KOPT-K1 (cell line): ENCODE data around the gene SGPP2.

ENCODE experiments used
- H3K27ac ChIP-seq: fragments of 200-600 bp; sonication (generic); 2 replicates; pipeline ENCODE4 v1.5.1; 2016; ENCODE audit warnings: antibody characterized with exemption, mild to moderate bottlenecking, low read depth, low read length; ENCODE audit not compliant: poor library complexity, severe bottlenecking
- H3K36me3 ChIP-seq: fragments of 200-600 bp; sonication (generic); 2 replicates; pipeline ENCODE4 v1.5.1; 2017; ENCODE audit warnings: antibody characterized with exemption, mild to moderate bottlenecking, low read length, moderate library complexity; ENCODE audit not compliant: insufficient read depth
- H3K9me3 ChIP-seq: fragments of 200-600 bp; sonication (generic); 2 replicates; pipeline ENCODE4 v1.5.1; 2017; ENCODE audit warnings: antibody characterized with exemption, low read length, mild to moderate bottlenecking; ENCODE audit not compliant: insufficient read depth, poor library complexity, severe bottlenecking

The SGPP2 gene

DNA sequence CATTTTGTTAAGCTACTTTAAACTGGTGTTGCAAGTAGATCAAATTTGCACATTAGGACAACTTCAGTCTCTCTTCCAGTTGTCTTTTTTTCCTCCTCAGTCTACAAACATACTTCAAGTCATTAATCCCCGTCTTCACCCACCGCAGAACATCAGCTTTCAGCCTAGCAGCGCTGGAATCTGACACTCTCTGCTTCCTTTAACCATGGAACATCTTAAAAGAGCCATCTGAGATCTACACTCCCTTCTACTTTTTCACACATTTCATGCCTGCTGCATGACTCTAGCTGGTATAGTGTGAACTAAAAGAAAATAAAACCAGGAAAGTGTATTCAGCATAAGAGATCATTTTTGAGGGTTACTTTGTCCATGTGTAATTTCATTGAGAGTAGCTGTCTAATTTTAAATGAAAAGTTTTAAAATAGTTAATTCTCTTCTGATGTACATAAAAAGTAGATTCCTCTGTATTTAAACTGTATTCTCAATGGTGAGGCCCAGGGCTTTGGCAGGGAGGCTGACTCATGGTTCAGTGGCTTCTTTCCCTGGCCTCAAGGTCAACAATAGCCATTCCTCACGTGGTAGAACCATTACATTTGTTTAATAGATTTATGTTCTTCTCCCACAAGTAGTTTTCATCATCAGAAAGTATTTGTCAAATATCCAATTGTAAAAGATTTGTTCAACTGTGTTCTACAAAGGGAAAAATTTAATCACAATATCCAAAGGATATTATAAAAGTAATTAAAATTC, 16.5 kb downstream of the SGPP2 start:
- Histone ChIP-seq H3K27ac (no peak overlapping the region), H3K36me3 (no peaks in the 10 kb centered on the region), H3K9me3 (no peaks in the 10 kb centered on the region)

GRCh38 chr2:222442665-222443064, 18.3 kb downstream of the SGPP2 start:
- no peaks in the 10 kb centered on the region for H3K9me3 ChIP-seq
- no peak overlapping the region for H3K27ac ChIP-seq

DNA sequence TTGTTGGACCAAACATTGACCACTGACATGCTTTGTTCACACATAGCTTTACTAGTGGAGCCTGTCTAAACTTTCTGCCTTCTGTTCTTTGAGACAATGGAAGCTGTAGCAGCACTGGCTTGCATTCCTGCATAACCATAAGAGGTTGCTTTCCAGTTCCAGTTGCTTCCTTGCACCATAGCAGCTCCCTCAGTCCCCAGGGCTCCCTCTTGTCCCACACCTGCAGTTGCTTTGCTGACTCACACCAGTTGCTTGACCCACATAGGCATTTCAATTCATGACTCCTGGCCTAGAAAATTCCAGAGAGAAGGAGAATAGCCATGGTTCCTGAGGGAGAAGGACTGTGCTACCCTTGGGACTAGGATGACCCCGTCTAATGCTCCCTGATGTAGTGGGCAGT, 20.9 kb downstream of the SGPP2 start:
- no peaks in the 10 kb centered on the region for H3K9me3 ChIP-seq
- H3K36me3 ChIP-seq: no peaks in the 10 kb centered on the region
- no peak overlapping the region for H3K27ac ChIP-seq

More at GRCh38 chr2:222442665-222443064, 18.3 kb downstream of the SGPP2 start:
- H3K36me3 ChIP-seq: no peaks in the 10 kb centered on the region

DNA sequence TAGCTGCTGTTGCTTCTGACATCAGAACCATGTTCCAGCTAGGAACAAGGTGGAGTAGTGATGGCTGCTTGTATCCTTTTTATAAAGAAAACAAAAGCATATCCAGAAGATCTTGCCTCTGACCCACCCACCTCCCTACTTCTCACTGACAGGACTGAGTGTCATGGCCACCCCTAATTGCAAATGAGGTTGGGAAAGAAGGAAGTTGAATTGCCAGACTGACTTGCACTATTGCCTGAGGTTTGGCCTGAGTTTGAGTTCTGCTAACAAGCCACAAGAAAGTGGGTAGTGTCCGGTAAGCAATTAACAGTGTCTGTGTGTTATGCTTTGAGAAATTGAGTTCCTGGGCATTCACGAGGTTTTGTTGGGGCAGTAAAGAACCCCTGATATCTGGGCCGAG, 22.8 kb downstream of the SGPP2 start:
- H3K27ac ChIP-seq: no peak overlapping the region
- no peaks in the 10 kb centered on the region for H3K36me3 ChIP-seq
- no peaks in the 10 kb centered on the region for H3K9me3 ChIP-seq

DNA sequence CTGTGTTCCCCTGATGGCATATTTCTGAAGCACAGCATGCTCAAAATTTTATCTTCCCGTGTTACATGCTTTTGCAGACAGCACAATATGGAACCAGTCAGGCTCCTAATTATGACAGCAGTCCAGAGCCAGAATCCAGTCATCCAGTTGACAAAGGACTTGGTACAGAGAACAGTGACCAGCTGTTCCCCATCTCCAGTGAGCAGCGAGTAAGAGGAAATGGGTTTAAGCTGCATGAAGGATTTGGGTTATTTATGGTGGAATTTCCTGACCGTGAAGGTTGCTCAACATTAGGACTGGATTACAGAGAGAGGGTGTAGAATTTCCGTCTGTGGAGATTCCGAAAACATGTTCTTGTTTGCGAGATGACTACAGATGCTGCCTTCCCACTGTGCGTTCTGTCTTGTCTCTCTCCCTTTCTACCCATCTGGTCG, 24.4 kb downstream of the SGPP2 start:
- Histone ChIP-seq H3K36me3 (no peaks in the 10 kb centered on the region), H3K9me3 (no peaks in the 10 kb centered on the region), H3K27ac (no peak overlapping the region)

DNA sequence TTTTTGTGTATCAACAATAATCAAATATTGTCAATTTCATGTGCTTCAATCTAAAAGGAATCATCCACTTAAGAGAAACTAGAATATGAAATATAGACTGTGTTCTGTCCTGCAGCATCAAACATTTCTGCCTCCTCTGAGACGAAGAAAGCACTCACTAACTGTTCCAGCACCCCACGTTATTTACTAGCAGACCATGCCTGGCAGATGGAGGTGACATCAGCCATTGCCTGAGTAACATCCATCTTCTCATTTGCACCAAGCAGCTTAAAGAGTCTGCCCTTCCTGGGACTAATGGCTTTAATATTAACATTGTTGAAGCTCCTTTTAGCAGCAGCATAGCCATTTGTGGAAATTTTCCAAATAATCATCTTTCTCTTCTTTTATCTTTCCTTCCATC, 25.7 kb downstream of the SGPP2 start:
- no peak overlapping the region for H3K27ac ChIP-seq
- no peaks in the 10 kb centered on the region for H3K9me3 ChIP-seq
- H3K36me3 ChIP-seq: no peaks in the 10 kb centered on the region

DNA sequence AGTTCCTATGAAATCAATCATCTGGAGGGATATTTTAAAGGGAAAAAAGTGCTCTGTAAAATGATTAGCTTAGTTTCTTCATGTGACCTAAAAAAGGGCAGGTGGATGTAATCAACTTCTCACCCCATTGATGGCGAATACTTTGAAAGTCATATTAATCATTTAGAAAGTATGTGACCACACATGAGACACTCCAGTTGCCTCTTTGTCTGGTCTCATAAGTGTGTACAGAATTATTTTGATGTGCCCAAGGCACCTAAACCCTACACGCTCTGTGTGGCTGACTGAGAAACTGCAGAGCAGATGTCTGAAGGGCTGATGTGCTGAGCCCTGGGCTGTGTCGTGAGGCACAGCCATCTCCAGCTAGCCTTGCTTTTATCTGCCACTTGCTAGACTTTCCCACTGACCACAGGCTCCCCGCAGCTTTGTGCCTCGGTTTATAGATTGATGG, 26.9 kb downstream of the SGPP2 start:
- Histone ChIP-seq H3K9me3 (no peaks in the 10 kb centered on the region), H3K36me3 (no peaks in the 10 kb centered on the region), H3K27ac (no peak overlapping the region)

- H3K27ac ChIP-seq: no peak overlapping the region
- no peaks in the 10 kb centered on the region for H3K36me3 ChIP-seq
- H3K9me3 ChIP-seq: no peaks in the 10 kb centered on the region
Observed at GRCh38 chr2:222452422-222452950, 28.1 kb downstream of the SGPP2 start.

GRCh38 chr2:222456479-222457077, 32.2 kb downstream of the SGPP2 start:
- H3K27ac ChIP-seq: no peak overlapping the region
- H3K9me3 ChIP-seq: no peaks in the 10 kb centered on the region

GRCh38 chr2:222459983-222460382, 35.6 kb downstream of the SGPP2 start:
- no peak overlapping the region for H3K27ac ChIP-seq
- no peaks in the 10 kb centered on the region for H3K36me3 ChIP-seq
- H3K9me3 ChIP-seq: no peaks in the 10 kb centered on the region

More at GRCh38 chr2:222456479-222457077, 32.2 kb downstream of the SGPP2 start:
- H3K36me3 ChIP-seq: no peaks in the 10 kb centered on the region

DNA sequence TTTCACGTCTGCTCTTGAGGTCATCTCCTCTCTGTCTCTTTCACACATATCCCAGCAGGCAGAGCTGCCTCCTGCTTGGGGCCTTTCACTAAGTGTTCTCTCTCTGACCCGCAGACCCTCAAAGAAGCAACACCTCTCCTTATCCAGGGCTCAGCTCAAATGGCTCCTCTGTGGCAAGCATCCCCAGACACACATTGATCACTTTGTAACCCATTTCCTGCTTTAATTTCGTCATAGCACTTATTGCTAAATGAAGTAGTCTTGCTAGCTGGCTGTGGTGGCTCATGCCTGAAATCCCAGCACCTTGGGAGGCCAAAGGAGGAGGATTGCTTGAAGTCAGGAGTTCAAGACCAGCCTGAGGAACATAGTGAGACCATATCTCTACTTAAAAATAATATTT, 41.4 kb downstream of the SGPP2 start:
- Histone ChIP-seq H3K36me3 (no peaks in the 10 kb centered on the region), H3K9me3 (no peaks in the 10 kb centered on the region), H3K27ac (no peak overlapping the region)

GRCh38 chr2:222468346-222468745, 44.0 kb downstream of the SGPP2 start:
- no peaks in the 10 kb centered on the region for H3K9me3 ChIP-seq

GRCh38 chr2:222470802-222471468, 46.6 kb downstream of the SGPP2 start:
- Histone ChIP-seq H3K9me3 (no peaks in the 10 kb centered on the region), H3K36me3 (no peaks in the 10 kb centered on the region), H3K27ac (no peak overlapping the region)

More at GRCh38 chr2:222468346-222468745, 44.0 kb downstream of the SGPP2 start:
- H3K27ac ChIP-seq: no peak overlapping the region
- H3K36me3 ChIP-seq: no peaks in the 10 kb centered on the region

- no peaks in the 10 kb centered on the region for H3K9me3 ChIP-seq
- no peak overlapping the region for H3K27ac ChIP-seq
- H3K36me3 ChIP-seq: no peaks in the 10 kb centered on the region
Observed at GRCh38 chr2:222477962-222478608, 53.7 kb downstream of the SGPP2 start.

DNA sequence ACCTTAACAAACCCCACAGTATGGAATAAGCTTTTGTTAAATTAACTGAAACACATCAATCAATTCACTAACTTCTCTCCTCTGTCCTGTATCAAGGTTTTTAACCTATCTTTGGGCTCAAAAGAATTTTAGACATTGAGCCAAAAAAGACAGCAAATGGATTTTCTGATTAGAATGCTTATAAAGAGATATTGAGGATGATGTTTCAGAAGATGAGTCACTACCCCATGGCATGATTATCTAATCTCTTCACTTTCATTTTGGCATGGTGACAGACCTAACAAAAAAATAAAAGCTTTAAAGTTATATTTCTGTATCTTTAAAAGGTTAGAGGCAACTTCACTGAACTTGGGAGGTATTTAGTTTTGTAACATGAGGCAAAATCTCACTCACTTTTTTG, 55.5 kb downstream of the SGPP2 start:
- Histone ChIP-seq H3K9me3 (no peaks in the 10 kb centered on the region), H3K27ac (no peak overlapping the region)

More for the DNA sequence above, 55.5 kb downstream of the SGPP2 start:
- H3K36me3 ChIP-seq: no peaks in the 10 kb centered on the region
